Thyroid gland (tissue), 4 donors: Measurements from ENCODE around the gene ZNF391.

Experiments
- CTCF ChIP-seq, 6 experiments: fragments of 200-600 bp in 3 of 6; fragments of 450-650 bp in 3 of 6; sonication (generic) in 3 of 6; IDR thresholded peaks; one replicate each; pipeline ENCODE4 v1.5.1; 2016 to 2019; ENCODE audit warnings: antibody characterized with exemption in 6 of 6, mild to moderate bottlenecking in 2 of 6, inconsistent platforms in 1 of 6, moderate library complexity in 1 of 6
- POLR2A ChIP-seq, 2 donors: fragments of 450-650 bp; IDR thresholded peaks; one replicate each; pipeline ENCODE4 v1.6.1; 2017; ENCODE audit warnings: antibody characterized with exemption in 2 of 2, mild to moderate bottlenecking in 2 of 2, moderate library complexity in 1 of 2

GRCh38 chr6:27442932-27443331 lies 54.4 kb downstream of the ZNF391 start:
- TF ChIP-seq POLR2A (IDR thresholded peaks at IDR 0.05): no peak
- no peak for TF ChIP-seq CTCF (IDR thresholded peaks at IDR 0.05)
